Kidney (tissue), 14 donors: ENCODE results near the gene HOGA1. TPM values are rescaled to one million over a fixed set of nuclear protein-coding genes. Genes with fewer than 3 reads are reported as not detected.
A peak's percentile ranks its signal among the peaks of the same experiment; 100 is the strongest.

Experiments used
- DNase-seq, 5 donors: peaks; one replicate each; pipeline ENCODE4 v3.0.0-alpha.2; 2013 to 2020
- FAIRE-seq: peaks from 2 replicates; lab custom pipeline; 2012; peaks lifted over from hg19 to GRCh38; lab: Jason Lieb, UNC
- H3K27ac ChIP-seq, 2 donors: one replicate each; pipeline ENCODE4 v1.7.0; 2013; ENCODE audit warnings: low read depth in 2 of 2, low read length in 2 of 2, inconsistent platforms in 1 of 2
- H3K27me3 ChIP-seq: one replicate; pipeline ENCODE4 v1.7.1; 2013; ENCODE audit warnings: low read length, inconsistent platforms; ENCODE audit not compliant: control insufficient read depth, insufficient read depth
- H3K36me3 ChIP-seq, 3 donors: one replicate each; pipeline versions ENCODE4 v1.7.0 to v1.7.1; 2013; ENCODE audit warnings: low read length in 3 of 3, control low read depth in 1 of 3, inconsistent platforms in 1 of 3; ENCODE audit not compliant: insufficient read depth in 3 of 3, control insufficient read depth in 2 of 3
- H3K4me1 ChIP-seq, 3 donors: one replicate each; pipeline versions ENCODE4 v1.7.0 to v1.7.1; 2013; ENCODE audit warnings: low read length in 3 of 3, inconsistent platforms in 1 of 3, low read depth in 1 of 3; ENCODE audit not compliant: control insufficient read depth in 2 of 3, insufficient read depth in 2 of 3
- H3K4me3 ChIP-seq, 3 donors: one replicate each; pipeline versions ENCODE4 v1.7.0 to v1.8.1; 2013; ENCODE audit warnings: low read length in 3 of 3, control low read depth in 1 of 3, inconsistent platforms in 1 of 3
- H3K9ac ChIP-seq, 3 donors: one replicate each; pipeline versions ENCODE4 v1.7.0 to v1.7.1; 2013; ENCODE audit warnings: low read length in 3 of 3, control low read depth in 1 of 3, inconsistent platforms in 1 of 3
- H3K9me3 ChIP-seq, 3 donors: one replicate each; pipeline versions ENCODE4 v1.7.0 to v1.7.1; 2013; ENCODE audit warnings: low read length in 3 of 3, control low read depth in 1 of 3, inconsistent platforms in 1 of 3; ENCODE audit not compliant: control insufficient read depth in 2 of 3, insufficient read depth in 1 of 3
- intact Hi-C: fragments of 100-400 bp; cut with DNase I; formaldehyde crosslinking; loops from one replicate; pipeline ENCODE4 v1.11.1; 2022
- polyA plus RNA-seq: library from polyadenylated mRNA; stranded (reverse); fragments of 350-450 nt; fragmentation: Illumina TruSeq; extraction: RNeasy Lipid Tissue Mini Kit (QIAGEN cat#74804); gene quantifications from one replicate; pipeline ENCODE4 v1.2.3, GENCODE V29; 2014; ENCODE audit warnings: low read depth, low replicate concordance; ENCODE audit not compliant: insufficient read depth
- total RNA-seq: library from RNA; stranded (reverse); fragmentation: NEBNext Ultra II Directional; extraction: Animal tissue kit (Norgen Biotek cat#: 25700); gene quantifications from one replicate; pipeline ENCODE4 v1.2.1, GENCODE V29; 2021
- TF ChIP-seq, protein P1 (sequence below): IDR thresholded peaks from 3 replicates; pipeline ENCODE4 v1.5.1; 2012; ENCODE audit warnings: mild to moderate bottlenecking, moderate library complexity, borderline replicate concordance; ENCODE audit not compliant: insufficient read depth; ENCODE audit errors: extremely low read depth
- donor health status: control.
- donor health status: control.
- donor health status: control.
- donor health status: control.
- donor health status: control.
- donor health status: DM: yes; HTN: yes; CAD: no.
- donor health status: Normal renal cell carcinoma (clear cell type).

Gene HOGA1
- total and polyA plus RNA-seq, 2 donors from 2014 or later = 28.8 to 100 TPM

DNA sequence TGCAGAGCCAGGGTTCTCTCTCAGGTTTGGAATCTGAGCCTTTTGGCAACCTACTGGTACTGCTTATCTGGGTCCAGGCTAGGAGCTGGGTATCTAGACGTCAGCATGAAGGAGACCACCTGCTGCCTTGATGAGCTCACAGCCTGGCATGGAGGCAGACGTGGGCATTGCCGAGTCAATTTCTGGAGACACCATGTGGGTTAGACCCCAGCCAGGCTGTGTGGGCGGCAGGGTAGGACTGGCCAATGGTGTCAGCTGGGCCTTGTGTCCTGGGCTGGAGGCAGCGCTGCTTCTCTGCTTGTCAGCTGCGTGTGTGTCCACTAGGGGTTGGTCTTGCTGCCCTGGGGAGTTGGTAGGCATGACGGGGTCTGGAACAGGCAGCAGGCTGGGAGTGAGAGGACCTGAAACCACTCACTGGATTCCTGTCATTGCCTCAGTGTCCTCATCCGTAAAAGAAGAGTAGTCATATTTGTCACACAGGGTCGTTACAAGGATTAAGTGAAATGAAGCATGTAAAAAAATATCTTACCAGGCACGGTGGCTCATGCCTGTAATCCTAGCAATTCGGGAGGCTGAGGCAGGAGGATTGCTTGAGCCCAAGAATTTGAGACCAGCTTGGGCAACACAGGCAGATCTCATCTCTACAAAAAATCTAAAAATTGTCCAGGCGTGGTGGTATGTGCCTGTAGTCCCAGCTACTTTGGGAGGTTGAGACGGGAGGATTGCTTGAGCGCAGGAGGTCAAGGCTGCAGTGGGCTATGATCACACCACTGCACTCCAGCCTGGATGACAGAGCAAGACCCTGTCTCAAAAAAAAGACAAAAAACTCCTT, 43.3 kb upstream of the HOGA1 start:
- Histone ChIP-seq H3K27me3 (no peaks in the 10 kb centered on the region), H3K27ac (no peak overlapping the region), H3K4me1 (peaks cover 2 to 21% (median 17%) of the 10 kb centered on the region in 3 donors), H3K4me3 (no peak overlapping the region), H3K36me3 (no peaks in the 10 kb centered on the region), H3K9ac (no peak overlapping the region), H3K9me3 (no peaks in the 10 kb centered on the region)
- DNase-seq (no peak), FAIRE-seq (no peak)
- TF ChIP-seq, protein P1, sequence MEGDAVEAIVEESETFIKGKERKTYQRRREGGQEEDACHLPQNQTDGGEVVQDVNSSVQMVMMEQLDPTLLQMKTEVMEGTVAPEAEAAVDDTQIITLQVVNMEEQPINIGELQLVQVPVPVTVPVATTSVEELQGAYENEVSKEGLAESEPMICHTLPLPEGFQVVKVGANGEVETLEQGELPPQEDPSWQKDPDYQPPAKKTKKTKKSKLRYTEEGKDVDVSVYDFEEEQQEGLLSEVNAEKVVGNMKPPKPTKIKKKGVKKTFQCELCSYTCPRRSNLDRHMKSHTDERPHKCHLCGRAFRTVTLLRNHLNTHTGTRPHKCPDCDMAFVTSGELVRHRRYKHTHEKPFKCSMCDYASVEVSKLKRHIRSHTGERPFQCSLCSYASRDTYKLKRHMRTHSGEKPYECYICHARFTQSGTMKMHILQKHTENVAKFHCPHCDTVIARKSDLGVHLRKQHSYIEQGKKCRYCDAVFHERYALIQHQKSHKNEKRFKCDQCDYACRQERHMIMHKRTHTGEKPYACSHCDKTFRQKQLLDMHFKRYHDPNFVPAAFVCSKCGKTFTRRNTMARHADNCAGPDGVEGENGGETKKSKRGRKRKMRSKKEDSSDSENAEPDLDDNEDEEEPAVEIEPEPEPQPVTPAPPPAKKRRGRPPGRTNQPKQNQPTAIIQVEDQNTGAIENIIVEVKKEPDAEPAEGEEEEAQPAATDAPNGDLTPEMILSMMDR = no peak
- intact Hi-C loops = no loop called here

- Histone ChIP-seq H3K27me3 (no peaks in the 10 kb centered on the region), H3K27ac (peak overlapping the region; percentile 53 to 66), H3K9me3 (no peaks in the 10 kb centered on the region), H3K36me3 (no peaks in the 10 kb centered on the region), H3K9ac (no peak overlapping the region), H3K4me1 (peaks cover 2 to 31% (median 24%) of the 10 kb centered on the region in 3 donors), H3K4me3 (no peak overlapping the region)
- intact Hi-C loops = no loop called here
- FAIRE-seq = no peak
- TF ChIP-seq, protein P1 = no peak
- DNase-seq = peak in 3 of 5 donors; percentile 52 to 84 (median 74)
Measured at GRCh38 chr10:97542169-97543024, 41.8 kb upstream of the HOGA1 start.

- H3K9me3 ChIP-seq = no peaks in the 10 kb centered on the region
- TF ChIP-seq, protein P1 = no peak
- FAIRE-seq = no peak
- H3K4me3 ChIP-seq = no peak overlapping the region
- H3K9ac ChIP-seq = no peak overlapping the region
- peak overlapping the region; percentile 22 to 66 for H3K27ac ChIP-seq
- intact Hi-C loops = no loop called here
- H3K27me3 ChIP-seq = no peaks in the 10 kb centered on the region
- peaks cover 2 to 31% (median 24%) of the 10 kb centered on the region in 3 donors for H3K4me1 ChIP-seq
- H3K36me3 ChIP-seq = no peaks in the 10 kb centered on the region
- peak in 2 of 5 donors; percentile 58 to 92 for DNase-seq
Measured at GRCh38 chr10:97543025-97543546, 41.1 kb upstream of the HOGA1 start.
